SHP77 (cell line): ENCODE results near the gene ALDH3A1.
A peak's percentile ranks its signal among the peaks of the same experiment; 100 is the strongest.

ENCODE experiments used
- DNase-seq, 2 experiments: peaks; one replicate each; lab custom pipeline; 2025; lab: John Stamatoyannopoulos, UW

ALDH3A1 gene

DNA sequence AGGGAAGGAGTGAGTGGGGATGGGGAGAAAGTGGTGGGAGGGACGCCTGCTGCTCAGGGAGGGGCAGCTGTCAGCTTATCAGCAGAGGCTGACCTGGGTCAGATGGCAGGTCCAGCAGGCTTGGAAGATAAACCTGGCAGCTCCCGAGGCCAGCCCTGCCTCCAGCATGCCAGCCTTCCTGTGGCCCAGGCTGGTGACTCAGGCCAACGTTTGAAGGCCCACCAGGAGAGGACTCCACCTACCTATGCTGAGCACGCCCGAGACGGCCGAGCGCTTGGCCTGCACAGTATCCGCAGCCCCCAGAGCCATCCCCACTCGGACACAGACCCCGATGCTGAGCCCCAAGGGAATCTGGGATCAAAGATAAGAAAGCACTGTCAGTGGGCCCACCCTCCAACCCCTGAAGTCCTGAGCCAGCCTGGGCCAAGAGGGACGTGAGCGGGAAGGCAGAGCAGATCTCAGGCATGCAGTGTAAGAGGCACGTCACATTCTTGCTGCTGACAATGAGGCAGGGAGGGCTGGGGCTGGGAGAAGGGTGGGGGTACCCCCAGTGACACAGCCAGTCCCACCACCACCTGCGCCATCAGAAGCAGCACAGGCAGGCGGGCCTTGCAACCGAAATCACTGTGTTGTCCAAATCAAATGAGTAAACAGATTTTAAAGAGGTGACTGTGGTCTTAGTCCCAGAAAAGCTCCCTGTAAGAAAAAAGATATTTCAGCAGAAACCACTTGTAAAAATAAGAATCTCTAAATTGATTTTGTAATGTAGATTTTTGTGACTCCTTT is 44.1 kb downstream of the ALDH3A1 start:
- no peak for DNase-seq

DNA sequence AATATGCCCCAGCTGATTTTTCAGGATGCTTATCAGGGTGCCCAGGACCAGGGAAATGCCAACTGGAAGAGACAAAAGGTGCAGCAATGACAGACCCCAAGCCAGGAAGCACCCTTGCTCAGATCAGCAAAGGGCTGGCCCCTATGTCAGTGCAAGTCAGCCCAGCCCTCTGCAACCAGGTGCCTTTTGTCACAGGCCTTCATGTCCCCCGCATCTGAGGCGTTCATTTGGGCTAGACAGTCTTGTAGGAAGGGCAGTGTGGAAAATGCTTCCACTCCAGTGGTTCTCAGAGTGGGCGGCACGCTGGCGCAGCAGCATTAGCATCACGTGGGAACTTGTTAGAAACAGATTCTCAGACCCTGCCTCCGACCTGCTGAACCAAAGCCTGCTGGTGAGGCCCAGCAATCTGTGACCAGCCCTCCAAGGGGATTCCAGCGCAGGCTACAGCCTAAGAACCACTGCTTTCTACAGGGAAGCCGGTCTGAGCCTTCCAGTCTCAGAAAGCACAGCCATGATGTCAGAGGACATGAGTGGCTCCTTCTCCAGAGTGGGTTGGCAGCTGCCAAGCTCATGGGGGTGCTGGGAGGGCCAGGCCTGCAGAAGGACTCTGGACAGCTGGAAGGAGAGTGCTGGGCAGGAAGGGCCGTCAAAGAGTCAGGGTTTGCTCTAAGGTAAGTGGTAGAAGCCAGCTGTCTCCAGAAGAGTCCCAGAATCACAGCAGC is 44.8 kb downstream of the ALDH3A1 start:
- DNase-seq = peak in 1 of 2 experiments; percentile 29

DNA sequence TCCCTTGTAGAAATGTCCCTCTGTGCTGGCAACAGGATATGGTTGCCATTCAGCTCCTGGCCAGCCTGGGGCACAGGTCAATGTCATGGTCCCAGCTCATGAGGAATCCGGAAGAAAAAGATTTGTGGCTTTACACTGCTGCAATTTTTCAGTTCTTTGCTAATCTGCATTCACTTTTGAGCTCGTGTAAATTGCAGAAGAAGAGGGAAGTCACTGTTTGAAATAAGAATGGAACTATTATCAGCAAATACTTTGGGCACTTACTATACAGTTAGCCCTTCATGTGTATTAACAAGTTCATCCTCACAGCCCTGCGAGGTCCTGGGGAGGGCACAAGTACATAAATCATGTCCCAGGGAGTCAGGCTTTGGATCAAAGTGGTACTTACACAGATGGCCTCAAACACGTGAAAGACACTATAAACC is 45.9 kb downstream of the ALDH3A1 start:
- DNase-seq = no peak
